Activated T-cell treated with anti-CD3 and anti-CD28 coated beads, Interleukin-2, amount 50 U/mL, for 4 hours (primary cell): ENCODE measurements around the gene PXDC1. TPM values are rescaled to one million over a fixed set of nuclear protein-coding genes. Genes with fewer than 3 reads are reported as not detected.
A peak's percentile ranks its signal among the peaks of the same experiment; 100 is the strongest.
"Not testable (repeated sequence)": the region's sequence is repeated elsewhere in the genome, so short reads cannot be mapped to it uniquely, and the experiment has no call there.

Experiments
- ATAC-seq, 2 donors: fragments of 200-7000 bp; cut with Tn5 transposase; one replicate each; pipeline ENCODE4 v1.10.0; 2021
- DNase-seq: peaks from one replicate; pipeline ENCODE4 v3.0.0-alpha.2; 2020
- H3K27me3 Mint-ChIP-seq: one replicate; pipeline ENCODE4 v1.8.0; 2021; ENCODE audit warnings: low read depth, mixed read lengths
- H3K36me3 Mint-ChIP-seq: one replicate; pipeline ENCODE4 v1.8.0; 2022; ENCODE audit warnings: mixed read lengths; ENCODE audit not compliant: insufficient read depth
- H3K4me1 Mint-ChIP-seq: one replicate; pipeline ENCODE4 v1.8.0; 2021; ENCODE audit warnings: low read depth, mixed read lengths
- H3K4me3 Mint-ChIP-seq: one replicate; pipeline ENCODE4 v1.8.0; 2021; ENCODE audit warnings: mild to moderate bottlenecking, moderate library complexity, mixed read lengths
- H3K9me3 Mint-ChIP-seq: one replicate; pipeline ENCODE4 v1.8.0; 2021; ENCODE audit warnings: mixed read lengths
- total RNA-seq, 3 donors: library from RNA; stranded (reverse); gene quantifications; one replicate each; pipeline ENCODE4 v1.2.1, GENCODE V29; 2021

The PXDC1 gene
- total RNA-seq, 3 donors from 2014 or later, result 1.6 to 4.7 (median 2.2) TPM

DNA sequence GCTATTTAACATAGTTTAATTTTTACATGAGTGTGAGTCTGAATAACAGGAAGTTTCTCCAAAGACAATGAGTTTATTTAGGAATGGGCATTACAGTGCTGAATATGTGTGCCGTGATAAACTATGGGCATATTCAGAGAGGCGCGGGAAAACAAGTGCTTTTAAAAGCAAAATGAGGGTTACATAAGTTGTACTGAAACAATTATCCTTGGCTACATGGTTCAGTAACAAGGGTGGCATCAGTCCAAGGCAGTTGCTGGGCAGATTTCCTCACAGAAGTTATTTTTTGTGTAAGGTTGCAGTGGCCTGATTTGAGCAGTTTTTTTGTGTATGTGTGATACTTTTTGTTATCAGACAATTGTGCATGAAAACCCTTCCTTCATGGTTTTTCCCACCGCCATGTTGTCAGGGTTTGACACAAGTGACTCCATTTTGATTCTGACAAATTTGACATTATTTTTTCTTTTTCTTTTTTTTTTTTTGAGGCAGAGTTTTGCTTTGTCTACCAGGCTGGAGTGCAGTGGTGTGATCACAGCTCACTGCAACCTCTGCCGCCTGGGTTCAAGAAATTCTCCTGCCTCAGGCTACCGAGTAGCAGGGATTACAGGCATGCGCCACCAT is 22.3 kb upstream of the PXDC1 start:
- Mint-ChIP-seq H3K9me3 (no peaks in the 10 kb centered on the region), H3K27me3 (peaks cover 15% of the 10 kb centered on the region), H3K36me3 (no peaks in the 10 kb centered on the region), H3K4me1 (no peaks in the 10 kb centered on the region), H3K4me3 (no peak overlapping the region)
- no peak for DNase-seq
- ATAC-seq, result no peak

DNA sequence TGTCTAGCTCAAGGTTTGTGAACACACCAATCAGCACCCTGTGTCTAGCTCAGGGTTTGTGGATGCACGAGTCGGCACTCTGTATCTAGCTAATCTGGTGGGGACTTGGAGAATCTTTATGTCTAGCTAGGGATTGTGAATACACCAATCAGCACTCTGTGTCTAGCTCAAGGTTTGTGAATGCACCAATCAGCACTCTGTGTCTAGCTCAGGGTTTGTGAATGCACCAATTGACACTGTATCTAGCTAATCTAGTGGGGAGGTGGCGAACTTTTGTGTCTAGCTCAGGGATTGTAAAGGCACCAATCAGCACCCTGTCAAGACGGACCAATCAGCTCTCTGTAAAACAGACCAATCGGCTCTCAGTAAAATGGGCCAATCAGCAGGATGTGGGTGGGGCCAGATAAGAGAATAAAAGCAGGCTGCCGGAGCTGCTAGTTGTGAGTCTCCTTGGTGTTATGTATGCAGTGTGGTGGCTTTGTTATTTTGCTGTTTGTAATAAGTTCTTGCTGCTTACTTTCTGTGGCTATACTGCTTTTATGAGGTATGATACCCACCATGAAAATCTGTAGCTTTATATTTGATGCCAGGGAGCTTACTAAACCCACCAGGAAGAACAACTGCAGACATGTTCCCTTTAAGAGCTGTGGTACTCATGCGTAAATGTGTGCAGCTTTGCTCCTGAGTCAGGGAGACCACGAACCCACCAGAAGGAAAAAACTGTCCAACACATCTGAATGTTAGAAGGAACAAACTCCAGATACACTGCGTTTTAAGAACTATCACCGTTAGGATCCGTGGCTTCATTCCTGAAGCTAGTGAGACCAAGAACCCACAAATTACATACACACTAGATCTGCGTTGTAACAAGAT is 20.9 kb upstream of the PXDC1 start:
- not testable (repeated sequence) for H3K4me3 Mint-ChIP-seq, H3K9me3 Mint-ChIP-seq, H3K4me1 Mint-ChIP-seq, ATAC-seq, DNase-seq, H3K36me3 Mint-ChIP-seq
- peaks cover 15% of the 10 kb centered on the region for H3K27me3 Mint-ChIP-seq

DNA sequence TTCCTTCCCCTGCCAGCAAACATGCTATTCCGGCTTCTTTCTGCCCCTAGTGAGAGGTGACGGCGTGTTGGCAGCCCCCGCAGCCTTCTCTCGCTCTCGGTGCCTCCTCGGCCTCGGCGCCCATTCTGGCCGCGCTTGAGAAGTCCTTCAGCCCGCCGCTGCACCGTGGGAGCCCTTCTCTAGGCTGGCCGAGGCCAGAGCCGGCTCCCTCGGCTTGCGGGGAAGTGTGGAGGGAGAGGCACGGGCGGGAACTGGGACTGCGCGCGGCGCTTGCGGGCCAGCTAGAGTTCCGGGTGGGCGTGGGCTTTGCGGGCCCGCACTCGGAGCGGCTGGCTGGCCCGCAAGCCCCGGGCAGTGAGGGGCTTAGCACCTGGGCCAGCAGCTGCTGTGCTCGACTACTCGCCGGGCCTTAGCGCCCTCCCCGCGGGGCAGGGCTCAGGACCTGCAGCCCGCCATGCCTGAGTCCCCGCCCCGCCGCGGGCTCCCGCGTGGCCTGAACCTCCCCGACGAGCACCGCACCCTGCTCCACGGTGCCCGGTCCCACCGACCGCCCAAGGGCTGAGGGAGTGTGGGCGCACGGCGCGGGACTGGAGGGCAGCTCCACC is 20.0 kb upstream of the PXDC1 start:
- DNase-seq (no peak), ATAC-seq (no peak)
- no peaks in the 10 kb centered on the region for H3K4me1 Mint-ChIP-seq
- no peaks in the 10 kb centered on the region for H3K9me3 Mint-ChIP-seq
- H3K27me3 Mint-ChIP-seq, result peaks cover 15% of the 10 kb centered on the region
- H3K4me3 Mint-ChIP-seq, result no peak overlapping the region
- no peaks in the 10 kb centered on the region for H3K36me3 Mint-ChIP-seq

DNA sequence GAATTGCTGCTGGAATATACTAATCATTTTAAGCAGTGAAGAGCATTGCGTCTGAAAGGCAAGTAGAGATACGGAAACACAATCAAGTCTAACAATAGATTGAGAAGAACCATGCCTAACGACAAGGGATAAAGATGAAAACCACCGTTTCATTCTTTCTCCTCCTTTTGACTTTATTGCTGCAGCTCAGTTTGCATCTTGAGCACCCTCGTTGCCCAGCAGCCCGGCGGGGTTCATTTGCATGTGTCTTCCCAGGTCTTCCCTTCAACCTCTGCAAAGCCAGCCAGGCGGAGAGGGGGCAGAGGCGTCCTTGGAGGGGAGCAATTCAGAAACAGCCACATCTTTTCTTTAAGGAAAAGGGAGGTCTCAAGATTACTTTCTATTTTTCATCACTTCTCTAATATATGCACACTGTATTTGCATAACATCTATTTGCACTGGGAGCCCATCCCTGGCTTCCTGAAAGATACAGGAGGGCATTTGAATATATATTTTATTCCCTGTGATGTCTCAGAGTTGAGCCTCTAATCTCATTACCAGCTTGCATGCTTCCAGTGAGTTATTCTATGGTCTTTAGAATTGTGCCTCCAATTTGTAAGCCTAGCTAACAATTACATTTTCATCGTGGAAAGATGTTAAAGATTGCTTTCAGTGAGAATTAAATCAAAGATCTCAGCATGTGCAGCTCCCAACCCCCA is 18.7 kb upstream of the PXDC1 start:
- ATAC-seq, result no peak
- no peak for DNase-seq
- Mint-ChIP-seq H3K9me3 (no peaks in the 10 kb centered on the region), H3K4me1 (no peaks in the 10 kb centered on the region), H3K27me3 (peaks cover 16% of the 10 kb centered on the region), H3K4me3 (no peak overlapping the region), H3K36me3 (no peaks in the 10 kb centered on the region)

DNA sequence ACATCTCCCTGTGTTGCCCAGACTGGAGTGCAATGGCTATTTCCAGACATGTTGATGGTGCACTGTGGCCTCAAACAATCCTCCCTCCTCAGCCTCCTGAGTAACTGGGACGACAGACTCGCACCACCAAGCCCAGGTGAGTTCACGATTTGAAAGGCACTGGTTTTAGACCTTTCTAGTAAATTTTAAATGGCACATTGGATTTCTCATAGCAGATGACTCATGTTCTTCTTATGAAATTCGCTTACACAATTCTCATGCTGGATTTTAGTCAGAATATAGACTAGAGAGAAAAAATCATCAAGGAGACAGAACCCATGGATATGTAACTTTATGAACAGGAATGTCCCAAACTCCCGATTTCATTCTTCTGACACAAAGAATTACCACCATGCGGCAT is 18.1 kb upstream of the PXDC1 start:
- ATAC-seq, result peak in 1 of 2 donors; percentile 30

DNA sequence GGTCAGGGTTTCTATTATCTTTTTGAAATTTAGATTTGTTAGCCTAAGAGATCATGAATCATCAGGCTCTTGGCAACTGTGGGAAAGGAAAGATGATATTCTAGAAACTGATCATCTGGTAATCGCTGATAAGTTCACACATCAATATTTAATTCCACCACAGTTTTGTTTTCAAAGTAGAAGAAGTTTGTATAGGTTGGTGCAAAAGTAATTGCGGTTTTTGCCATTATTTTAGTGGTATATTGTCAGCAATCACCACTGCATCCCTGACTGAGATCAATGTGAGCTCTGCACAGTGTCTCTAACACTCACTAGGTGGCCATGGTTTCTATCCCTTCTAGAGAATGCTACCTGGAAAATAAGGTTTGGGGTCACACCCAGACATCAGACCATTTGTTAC is 17.0 kb upstream of the PXDC1 start:
- Mint-ChIP-seq H3K27me3 (peaks cover 16% of the 10 kb centered on the region), H3K9me3 (no peaks in the 10 kb centered on the region), H3K4me1 (no peaks in the 10 kb centered on the region), H3K4me3 (no peak overlapping the region), H3K36me3 (no peaks in the 10 kb centered on the region)
- ATAC-seq, result no peak
- no peak for DNase-seq

More for the DNA sequence above, 18.1 kb upstream of the PXDC1 start:
- Mint-ChIP-seq H3K9me3 (no peaks in the 10 kb centered on the region), H3K4me1 (no peaks in the 10 kb centered on the region), H3K4me3 (no peak overlapping the region), H3K36me3 (no peaks in the 10 kb centered on the region), H3K27me3 (peaks cover 16% of the 10 kb centered on the region)
- DNase-seq, result no peak

DNA sequence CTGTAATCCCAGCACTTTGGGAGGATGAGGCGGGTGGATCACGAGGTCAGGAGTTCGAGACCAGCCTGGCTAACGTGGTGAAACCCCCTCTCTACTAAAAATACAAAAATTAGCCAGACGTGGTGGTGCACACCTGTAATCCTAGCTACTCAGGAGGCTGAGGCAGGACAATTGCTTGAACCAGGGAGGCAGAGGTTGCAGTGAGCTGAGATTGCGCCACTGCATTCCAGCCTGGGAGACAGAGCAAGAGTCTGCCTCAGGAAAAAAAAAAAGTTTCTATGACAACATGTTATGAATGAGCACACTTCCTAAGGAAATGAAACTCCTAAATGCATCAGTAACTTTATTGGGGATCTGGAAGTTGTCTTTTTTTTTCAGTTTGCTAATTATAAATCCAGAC is 16.0 kb upstream of the PXDC1 start:
- H3K4me3 Mint-ChIP-seq, H3K9me3 Mint-ChIP-seq, H3K4me1 Mint-ChIP-seq, H3K36me3 Mint-ChIP-seq, ATAC-seq, DNase-seq: not testable (repeated sequence)
- peaks cover 15% of the 10 kb centered on the region for H3K27me3 Mint-ChIP-seq

DNA sequence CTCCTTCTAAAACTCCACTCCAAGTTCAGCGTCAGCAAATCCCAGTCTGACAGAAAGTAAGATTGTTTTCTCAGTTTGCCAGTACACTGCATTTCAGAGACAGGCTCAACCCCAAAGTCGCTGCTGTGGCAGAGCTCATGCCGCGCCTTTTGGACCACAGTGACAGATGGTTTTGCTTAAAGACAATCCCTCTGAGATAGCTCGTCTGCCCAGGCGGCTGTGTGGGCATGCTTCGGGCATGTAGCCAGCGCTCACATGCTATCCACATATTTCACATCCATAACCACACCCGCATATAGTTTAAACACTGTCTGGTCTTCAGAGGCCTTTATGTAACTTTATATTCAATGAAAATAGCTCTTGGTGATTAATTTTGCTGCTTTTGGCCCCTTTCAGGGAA is 14.7 kb upstream of the PXDC1 start:
- Mint-ChIP-seq H3K9me3 (no peaks in the 10 kb centered on the region), H3K27me3 (peaks cover 12% of the 10 kb centered on the region), H3K36me3 (no peaks in the 10 kb centered on the region), H3K4me1 (no peaks in the 10 kb centered on the region), H3K4me3 (no peak overlapping the region)
- DNase-seq (no peak), ATAC-seq (no peak)

DNA sequence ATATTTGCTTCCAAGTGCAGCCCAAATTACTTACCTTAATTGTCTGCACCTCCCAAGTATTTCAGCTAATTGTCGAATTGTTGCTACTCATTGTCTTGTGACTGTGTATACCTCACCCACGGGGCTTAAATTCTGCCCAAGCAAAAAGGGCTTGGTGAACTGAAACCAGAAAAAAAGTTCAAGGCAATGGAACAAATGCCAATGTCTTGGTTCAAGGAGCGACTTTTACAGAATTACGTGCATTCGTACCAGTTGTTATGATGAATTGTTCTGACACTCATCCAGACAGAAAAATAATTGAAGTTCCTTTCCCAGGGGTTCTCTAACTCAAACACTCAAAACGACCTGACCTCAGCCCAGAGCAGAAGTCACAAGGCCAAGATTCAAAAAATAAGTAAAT is 13.9 kb upstream of the PXDC1 start:
- Mint-ChIP-seq H3K9me3 (no peaks in the 10 kb centered on the region), H3K4me1 (no peaks in the 10 kb centered on the region), H3K4me3 (no peak overlapping the region), H3K36me3 (no peaks in the 10 kb centered on the region), H3K27me3 (peaks cover 9% of the 10 kb centered on the region)
- no peak for DNase-seq
- ATAC-seq, result no peak

DNA sequence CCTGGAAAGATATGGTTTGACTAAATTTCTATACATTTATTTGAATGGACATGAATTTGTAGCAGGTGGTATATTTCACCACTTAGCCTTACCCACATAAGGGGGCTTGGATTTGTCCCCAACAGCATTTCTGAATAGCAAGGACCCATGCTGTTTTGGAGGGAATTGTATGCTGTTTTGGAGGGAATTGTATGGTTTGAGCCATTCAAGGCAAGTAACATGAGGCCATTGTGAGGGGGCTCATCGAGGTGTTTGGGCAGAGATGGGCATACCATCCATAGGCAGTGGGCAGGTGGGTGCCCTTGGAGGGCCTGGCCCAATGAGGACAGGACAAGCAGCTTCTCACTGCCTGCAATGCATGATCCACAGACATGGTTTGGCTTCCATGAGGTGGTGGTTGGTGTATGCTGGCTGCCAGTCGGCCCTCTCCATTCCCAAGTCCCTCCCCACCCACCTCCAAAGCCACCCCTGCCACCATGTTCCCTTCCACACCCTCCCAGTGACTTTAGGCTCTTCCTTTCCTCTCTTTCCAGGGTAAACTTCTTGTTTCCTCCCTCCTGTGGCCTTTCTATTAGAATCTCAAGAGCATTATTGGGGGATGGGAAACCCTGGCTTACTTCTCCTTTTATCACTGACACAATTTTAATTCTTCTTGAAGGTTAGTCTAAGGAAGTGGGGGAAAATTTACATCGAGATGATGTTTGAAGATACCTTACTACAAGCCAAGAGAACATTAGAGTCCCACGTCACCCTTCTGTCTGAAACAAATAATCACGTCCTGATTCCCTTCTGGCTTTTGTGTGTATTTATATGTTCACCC is 13.2 kb upstream of the PXDC1 start:
- Mint-ChIP-seq H3K9me3 (no peaks in the 10 kb centered on the region), H3K27me3 (peaks cover 5% of the 10 kb centered on the region), H3K36me3 (no peaks in the 10 kb centered on the region), H3K4me3 (no peak overlapping the region), H3K4me1 (no peaks in the 10 kb centered on the region)
- ATAC-seq, result no peak
- no peak for DNase-seq

DNA sequence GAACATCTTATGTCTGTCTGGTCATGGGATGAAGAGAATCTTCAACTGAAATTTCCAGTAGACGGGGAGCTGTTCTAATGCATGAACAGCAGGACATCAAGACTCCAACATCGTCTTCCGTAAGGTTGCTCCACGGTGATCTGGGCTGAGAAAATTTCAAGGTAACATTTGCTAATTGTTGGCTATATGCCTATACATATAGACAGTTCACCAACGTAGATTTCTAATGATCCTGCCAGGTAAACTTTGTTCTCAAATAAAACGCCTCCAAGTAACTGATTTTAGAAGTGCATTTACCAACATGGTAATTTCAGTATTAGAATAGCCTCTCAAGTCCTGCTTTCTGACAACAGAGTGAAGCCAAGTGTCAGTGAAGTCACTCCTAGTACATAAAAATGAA is 11.3 kb upstream of the PXDC1 start:
- H3K27me3 Mint-ChIP-seq, result peaks cover 2% of the 10 kb centered on the region
- DNase-seq, result no peak
- no peaks in the 10 kb centered on the region for H3K36me3 Mint-ChIP-seq
- no peaks in the 10 kb centered on the region for H3K9me3 Mint-ChIP-seq
- H3K4me1 Mint-ChIP-seq, result no peaks in the 10 kb centered on the region
- H3K4me3 Mint-ChIP-seq, result no peak overlapping the region
- no peak for ATAC-seq

DNA sequence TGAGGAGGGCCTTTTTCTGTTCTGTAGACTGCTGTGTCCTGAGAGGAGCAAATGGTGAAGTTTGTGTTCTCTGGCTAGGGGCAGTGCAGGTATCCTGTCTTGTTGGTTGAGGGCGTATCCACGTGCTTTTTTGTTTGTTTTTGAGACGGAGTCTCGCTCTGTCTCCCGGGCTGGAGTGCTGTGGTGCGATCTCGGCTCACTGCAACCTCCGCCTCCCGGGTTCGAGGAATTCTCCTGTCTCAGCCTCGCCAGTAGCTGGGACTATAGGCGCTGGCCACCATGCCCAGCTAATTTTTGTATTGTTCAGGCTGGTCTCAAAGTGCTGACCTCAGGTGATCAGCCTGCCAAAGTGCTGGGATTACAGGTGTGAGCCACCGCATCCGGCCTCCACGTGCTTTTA is 10.8 kb upstream of the PXDC1 start:
- Mint-ChIP-seq H3K27me3 (peaks cover 2% of the 10 kb centered on the region), H3K36me3 (no peaks in the 10 kb centered on the region), H3K4me3 (no peak overlapping the region), H3K9me3 (no peaks in the 10 kb centered on the region), H3K4me1 (no peaks in the 10 kb centered on the region)
- ATAC-seq (no peak), DNase-seq (no peak)

DNA sequence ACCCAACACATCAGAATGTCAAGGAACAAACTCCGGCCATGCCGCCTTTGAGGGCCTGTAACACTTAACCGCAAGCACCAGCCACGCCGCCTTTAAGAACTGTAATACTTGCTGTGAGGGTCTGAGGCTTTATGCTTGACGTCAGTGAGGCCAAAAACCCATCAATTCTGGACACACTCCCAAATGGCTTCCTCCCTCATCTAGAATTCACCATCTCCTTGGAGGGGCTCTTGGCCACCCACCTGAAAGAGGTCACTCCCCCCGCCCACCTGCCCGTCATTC is 10.4 kb upstream of the PXDC1 start:
- ATAC-seq (no peak), DNase-seq (no peak)
- H3K4me1 Mint-ChIP-seq, result no peaks in the 10 kb centered on the region
- no peaks in the 10 kb centered on the region for H3K9me3 Mint-ChIP-seq
- H3K27me3 Mint-ChIP-seq, result peaks cover 2% of the 10 kb centered on the region
- H3K4me3 Mint-ChIP-seq, result no peak overlapping the region
- no peaks in the 10 kb centered on the region for H3K36me3 Mint-ChIP-seq

DNA sequence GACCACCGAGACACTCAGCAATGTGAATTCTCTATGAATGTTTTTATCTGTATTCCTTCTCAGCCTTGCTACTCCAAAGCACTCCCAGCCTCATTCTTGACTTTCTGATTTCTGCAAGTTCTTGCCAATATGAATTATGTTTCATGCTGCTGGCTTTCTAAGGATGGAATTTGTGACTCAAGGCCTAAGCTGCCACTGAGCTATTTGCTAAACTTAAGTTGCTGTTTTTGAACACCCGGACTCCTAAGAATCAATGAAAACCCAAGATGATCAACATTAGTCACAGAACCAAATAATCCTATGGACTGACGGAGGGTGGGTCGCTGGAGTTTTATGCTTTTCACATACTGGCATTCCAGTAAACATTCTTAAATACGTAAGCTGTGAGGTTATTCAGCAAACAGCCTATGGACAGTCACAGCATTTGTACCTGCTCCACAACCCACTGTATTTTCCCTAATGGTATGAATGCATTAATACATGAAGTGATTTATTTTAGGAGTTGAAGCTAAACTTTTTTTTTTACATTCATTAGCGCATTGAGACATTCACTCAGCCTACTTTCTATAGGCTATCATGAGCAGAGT is 8.2 kb upstream of the PXDC1 start:
- no peaks in the 10 kb centered on the region for H3K36me3 Mint-ChIP-seq
- ATAC-seq, result no peak
- DNase-seq, result no peak
- no peaks in the 10 kb centered on the region for H3K9me3 Mint-ChIP-seq
- peaks cover 4% of the 10 kb centered on the region for H3K27me3 Mint-ChIP-seq
- no peaks in the 10 kb centered on the region for H3K4me1 Mint-ChIP-seq
- H3K4me3 Mint-ChIP-seq, result no peak overlapping the region
